Parathyroid adenoma (tissue), 2 donors: ENCODE results near the gene TTC28.

Source experiments
- H2AFZ ChIP-seq: fragments of 300-600 bp; sonication (generic); one replicate; pipeline ENCODE4 v1.7.0; 2017; ENCODE audit warnings: antibody characterized with exemption, mild to moderate bottlenecking
- H3K27ac ChIP-seq: fragments of 300-600 bp; sonication (generic); one replicate; pipeline ENCODE4 v1.7.0; 2017
- H3K27me3 ChIP-seq: fragments of 300-600 bp; sonication (generic); one replicate; pipeline ENCODE4 v1.7.0; 2017; ENCODE audit warnings: low read length; ENCODE audit not compliant: control insufficient read depth, insufficient read depth
- H3K36me3 ChIP-seq: fragments of 300-600 bp; sonication (generic); one replicate; pipeline ENCODE4 v1.7.0; 2017; ENCODE audit warnings: low read length; ENCODE audit not compliant: control insufficient read depth, insufficient read depth
- H3K4me1 ChIP-seq: fragments of 300-600 bp; sonication (generic); one replicate; pipeline ENCODE4 v1.7.0; 2017; ENCODE audit warnings: control low read depth
- H3K4me2 ChIP-seq: fragments of 300-600 bp; sonication (generic); one replicate; pipeline ENCODE4 v1.7.0; 2017; ENCODE audit warnings: low read length
- H3K4me3 ChIP-seq: fragments of 300-600 bp; sonication (generic); one replicate; pipeline ENCODE4 v1.7.0; 2017; ENCODE audit warnings: low read depth, low read length
- H3K79me2 ChIP-seq: fragments of 300-600 bp; sonication (generic); one replicate; pipeline ENCODE4 v1.7.0; 2017; ENCODE audit warnings: control low read depth
- H3K9ac ChIP-seq: fragments of 300-600 bp; sonication (generic); one replicate; pipeline ENCODE4 v1.7.0; 2017; ENCODE audit warnings: mild to moderate bottlenecking
- H3K9me3 ChIP-seq: fragments of 300-600 bp; sonication (generic); one replicate; pipeline ENCODE4 v1.7.0; 2017; ENCODE audit warnings: low read length; ENCODE audit not compliant: control insufficient read depth
- CTCF ChIP-seq: fragments of 300-600 bp; sonication (generic); IDR thresholded peaks from one replicate; pipeline ENCODE4 v1.7.0; 2017; ENCODE audit warnings: antibody characterized with exemption, mild to moderate bottlenecking
- donor health status: primary hyperparathyroidism.

Gene TTC28

GRCh38 chr22:28395920-28396753 is 283.5 kb downstream of the TTC28 start:
- TF ChIP-seq CTCF: no peak
- Histone ChIP-seq H3K9me3 (no peaks in the 10 kb centered on the region), H3K4me1 (no peaks in the 10 kb centered on the region), H3K9ac (no peak overlapping the region), H3K27ac (no peak overlapping the region), H3K4me3 (no peak overlapping the region), H2AFZ (no peak overlapping the region), H3K4me2 (no peak overlapping the region), H3K27me3 (no peaks in the 10 kb centered on the region), H3K79me2 (no peaks in the 10 kb centered on the region), H3K36me3 (no peaks in the 10 kb centered on the region)

- no peak overlapping the region for H3K9ac ChIP-seq
Observed at GRCh38 chr22:28395520-28395919, 284.1 kb downstream of the TTC28 start.

GRCh38 chr22:28394513-28395110 is 285.0 kb downstream of the TTC28 start:
- H3K4me3 ChIP-seq: no peak overlapping the region
- no peak overlapping the region for H3K4me2 ChIP-seq
- no peak for TF ChIP-seq CTCF
- H3K79me2 ChIP-seq: no peaks in the 10 kb centered on the region
- H2AFZ ChIP-seq: no peak overlapping the region
- H3K9ac ChIP-seq: no peak overlapping the region
- H3K4me1 ChIP-seq: no peaks in the 10 kb centered on the region
- no peaks in the 10 kb centered on the region for H3K9me3 ChIP-seq
- no peaks in the 10 kb centered on the region for H3K36me3 ChIP-seq
- H3K27ac ChIP-seq: no peak overlapping the region
- no peaks in the 10 kb centered on the region for H3K27me3 ChIP-seq

More at GRCh38 chr22:28395520-28395919, 284.1 kb downstream of the TTC28 start:
- H3K79me2 ChIP-seq: no peaks in the 10 kb centered on the region
- no peaks in the 10 kb centered on the region for H3K27me3 ChIP-seq
- no peak overlapping the region for H3K4me2 ChIP-seq
- no peak overlapping the region for H3K27ac ChIP-seq
- no peak overlapping the region for H2AFZ ChIP-seq
- TF ChIP-seq CTCF: no peak
- H3K36me3 ChIP-seq: no peaks in the 10 kb centered on the region
- no peaks in the 10 kb centered on the region for H3K9me3 ChIP-seq
- H3K4me3 ChIP-seq: no peak overlapping the region
- H3K4me1 ChIP-seq: no peaks in the 10 kb centered on the region

- Histone ChIP-seq H3K9ac (no peak overlapping the region), H3K4me1 (no peaks in the 10 kb centered on the region), H2AFZ (no peak overlapping the region), H3K4me2 (no peak overlapping the region), H3K27ac (no peak overlapping the region), H3K9me3 (no peaks in the 10 kb centered on the region), H3K36me3 (no peaks in the 10 kb centered on the region), H3K27me3 (no peaks in the 10 kb centered on the region), H3K79me2 (no peaks in the 10 kb centered on the region), H3K4me3 (no peak overlapping the region)
- TF ChIP-seq CTCF: no peak
Observed at GRCh38 chr22:28381429-28382167, 298.0 kb downstream of the TTC28 start.
